Activated gamma-delta T cell treated with anti-CD3 and anti-CD28 coated beads, Interleukin-2, amount 50 U/mL, for 16 hours (primary cell): ENCODE data around the gene COL2A1.

Source experiments
- DNase-seq: peaks from one replicate; pipeline ENCODE4 v3.0.0-alpha.2; 2020; ENCODE audit warnings: low read depth

COL2A1 gene

DNA sequence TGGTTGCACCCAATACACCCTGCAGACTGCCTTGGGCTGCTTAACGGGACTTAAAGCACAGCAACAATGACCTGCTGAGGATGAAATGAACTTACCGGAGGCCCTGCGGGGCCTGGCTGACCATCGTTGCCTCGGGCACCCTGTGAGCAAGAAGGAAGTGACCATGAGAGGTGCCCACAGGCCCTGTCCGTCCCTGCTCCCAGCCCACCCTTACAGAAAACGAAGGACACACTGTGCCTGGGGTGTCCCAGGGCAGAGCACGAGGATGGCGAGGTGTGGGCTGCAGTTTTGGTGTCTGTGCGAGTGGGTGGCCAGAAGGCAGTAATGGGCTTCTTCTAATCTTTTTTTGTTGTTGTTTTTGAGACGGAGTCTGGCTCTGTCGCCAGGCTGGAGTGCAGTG lies 14.6 kb downstream of the COL2A1 start:
- DNase-seq, result no peak

GRCh38 chr12:47989023-47989417 lies 15.3 kb downstream of the COL2A1 start:
- no peak for DNase-seq

GRCh38 chr12:47988073-47989022 lies 15.9 kb downstream of the COL2A1 start:
- DNase-seq, result no peak

- no peak for DNase-seq
Measured at GRCh38 chr12:47987411-47988072, 16.7 kb downstream of the COL2A1 start.

DNA sequence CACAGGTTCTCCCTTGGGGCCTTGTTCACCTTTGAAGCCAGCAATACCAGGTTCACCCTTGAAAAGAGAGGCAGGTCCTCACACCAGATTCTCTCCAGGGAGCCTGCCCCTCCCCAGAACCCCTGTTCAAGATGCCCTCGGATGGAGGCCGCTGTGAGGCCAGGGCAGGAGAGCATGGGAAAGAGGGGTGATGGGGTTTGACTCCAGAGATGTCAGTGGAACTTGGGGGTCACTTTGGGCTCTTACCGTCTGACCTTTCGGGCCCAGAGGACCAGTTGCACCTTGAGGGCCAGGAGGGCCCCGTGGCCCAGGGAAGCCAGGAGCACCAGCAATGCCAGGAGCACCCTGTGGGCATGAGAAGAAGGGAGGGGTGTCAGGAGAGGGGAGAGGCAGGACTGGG lies 17.4 kb downstream of the COL2A1 start:
- no peak for DNase-seq

- no peak for DNase-seq
Measured at GRCh38 chr12:47986291-47986660, 18.0 kb downstream of the COL2A1 start.

DNA sequence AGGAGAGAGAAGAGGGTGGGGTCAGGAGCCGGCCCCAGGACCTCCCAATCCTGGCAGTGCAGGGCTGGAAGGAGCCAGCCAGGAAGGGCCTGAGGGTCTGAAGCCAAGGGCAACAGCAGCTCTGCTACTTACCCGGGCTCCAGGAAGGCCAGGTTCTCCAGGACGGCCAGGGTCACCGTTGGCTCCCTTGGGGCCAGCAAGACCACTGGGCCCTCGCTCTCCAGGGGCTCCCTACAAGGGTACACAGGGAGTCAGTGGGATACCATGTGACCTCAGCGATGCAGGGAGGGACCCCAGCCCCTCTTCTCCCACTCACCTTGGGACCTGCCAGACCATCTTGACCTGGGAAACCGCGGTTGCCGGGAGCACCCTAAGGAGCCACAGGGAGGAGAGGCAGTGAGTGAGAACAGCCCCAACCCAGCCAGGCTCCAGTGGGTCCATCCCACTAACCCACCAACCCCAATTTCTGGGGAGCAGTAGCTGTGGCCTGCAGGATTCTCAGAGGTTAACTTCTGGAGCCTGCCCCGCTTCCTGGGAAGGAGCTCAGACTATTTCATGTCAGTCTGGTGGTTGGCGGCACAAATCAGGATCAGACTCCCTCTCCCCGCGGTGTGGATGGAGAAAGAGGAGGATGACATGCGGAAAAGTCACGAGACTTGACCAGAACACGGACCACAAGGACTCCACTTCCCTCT lies 18.5 kb downstream of the COL2A1 start:
- no peak for DNase-seq

DNA sequence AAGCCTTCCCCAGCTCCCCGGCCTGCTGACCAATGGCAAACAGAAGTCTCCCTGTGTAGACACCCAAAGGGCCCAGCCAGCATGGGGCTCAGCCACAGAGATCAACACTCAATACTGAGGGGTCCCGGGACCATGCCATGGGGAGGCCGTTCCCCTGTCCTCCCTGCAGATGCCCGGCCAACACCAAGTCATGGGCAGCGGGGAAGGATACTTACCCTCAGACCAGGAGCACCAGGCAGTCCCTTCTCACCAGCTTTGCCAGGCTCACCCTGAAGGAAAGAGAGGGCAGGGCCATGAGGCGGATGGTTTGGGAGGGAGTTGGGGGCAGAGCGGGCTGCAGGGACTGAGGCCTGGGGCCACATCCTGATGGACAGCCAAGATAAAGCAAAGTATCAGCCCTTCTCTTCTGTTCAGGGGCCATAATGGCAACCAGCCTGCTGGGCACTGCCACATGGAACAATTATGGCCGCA lies 19.9 kb downstream of the COL2A1 start:
- no peak for DNase-seq

- DNase-seq, result no peak
Measured at GRCh38 chr12:47983541-47984115, 20.6 kb downstream of the COL2A1 start.

- DNase-seq, result no peak
Measured at GRCh38 chr12:47982770-47983169, 21.5 kb downstream of the COL2A1 start.

GRCh38 chr12:47982311-47982710 lies 22.0 kb downstream of the COL2A1 start:
- no peak for DNase-seq

GRCh38 chr12:47981496-47982260 lies 22.6 kb downstream of the COL2A1 start:
- no peak for DNase-seq

DNA sequence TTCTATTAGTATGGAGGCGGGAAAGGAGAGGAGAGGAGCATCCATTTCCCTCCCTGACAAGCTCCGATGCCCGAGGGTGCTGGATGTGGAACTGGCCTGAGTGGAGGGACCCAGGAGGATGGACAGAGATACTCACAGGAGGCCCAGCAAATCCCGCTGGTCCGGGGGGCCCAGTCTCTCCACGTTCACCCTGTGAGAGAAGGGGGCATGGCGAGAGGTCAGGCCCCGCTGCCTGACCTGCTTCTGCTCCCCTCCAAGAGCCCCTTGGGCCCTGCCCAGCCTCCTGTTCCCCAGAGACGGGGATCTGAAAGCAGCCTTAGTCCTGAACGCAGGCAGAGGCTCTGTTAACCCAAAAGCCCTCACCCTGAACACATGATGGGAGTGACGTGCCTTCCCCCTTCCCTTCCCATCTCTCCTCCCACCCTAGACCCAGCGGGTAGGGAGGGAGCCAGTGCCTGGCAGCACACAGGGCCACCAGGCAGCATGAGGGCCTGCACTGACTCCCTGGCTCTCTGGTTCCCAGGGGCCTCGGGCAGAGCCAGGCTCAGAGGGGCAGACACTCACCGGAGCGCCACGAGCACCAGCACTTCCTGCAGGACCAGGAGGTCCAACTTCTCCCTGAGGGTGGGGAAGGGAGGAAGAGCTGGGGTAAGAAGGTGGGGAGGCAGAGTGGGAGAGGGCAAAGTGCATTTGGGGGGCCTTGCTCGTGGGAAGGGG lies 23.3 kb downstream of the COL2A1 start:
- no peak for DNase-seq

- DNase-seq, result no peak
Measured at GRCh38 chr12:47980197-47980596, 24.1 kb downstream of the COL2A1 start.

DNA sequence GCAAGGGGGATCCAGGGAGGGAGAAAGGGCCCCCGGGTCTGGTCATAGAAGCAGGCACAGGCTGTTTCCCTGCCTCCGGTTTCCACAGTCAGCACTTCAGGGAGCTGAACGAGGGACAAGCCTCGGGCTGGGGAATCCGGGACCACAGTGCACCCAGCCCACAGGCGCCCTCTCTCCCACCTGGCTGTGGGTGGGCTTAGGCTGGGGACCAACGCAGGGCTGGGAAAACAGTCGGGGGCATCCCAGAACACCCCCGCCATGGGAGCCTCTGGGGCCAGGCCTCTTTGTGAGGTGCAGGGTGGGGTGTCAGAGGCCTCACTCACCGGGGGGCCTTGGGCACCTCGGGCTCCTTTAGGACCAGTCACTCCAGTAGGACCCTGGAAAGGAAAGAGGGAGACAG lies 24.6 kb downstream of the COL2A1 start:
- DNase-seq, result no peak

DNA sequence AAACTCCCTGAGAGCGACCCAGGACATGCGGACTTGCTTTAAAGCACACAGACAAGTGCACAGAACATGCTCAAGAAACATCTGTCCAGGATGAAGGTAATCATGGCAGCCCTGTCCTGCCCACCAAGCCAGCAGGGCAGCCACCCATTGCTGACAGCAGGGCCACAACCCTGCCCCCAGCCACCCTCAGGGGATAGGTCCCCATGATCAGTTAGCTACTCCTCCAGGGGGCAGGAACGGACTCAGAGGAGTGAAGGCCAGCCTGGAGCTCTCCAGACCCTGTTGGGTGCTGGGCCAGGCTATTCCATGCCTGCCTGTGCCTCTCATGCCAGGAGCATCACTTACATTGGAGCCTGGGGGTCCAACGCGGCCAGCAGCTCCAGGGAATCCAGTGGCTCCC lies 25.1 kb downstream of the COL2A1 start:
- no peak for DNase-seq

DNA sequence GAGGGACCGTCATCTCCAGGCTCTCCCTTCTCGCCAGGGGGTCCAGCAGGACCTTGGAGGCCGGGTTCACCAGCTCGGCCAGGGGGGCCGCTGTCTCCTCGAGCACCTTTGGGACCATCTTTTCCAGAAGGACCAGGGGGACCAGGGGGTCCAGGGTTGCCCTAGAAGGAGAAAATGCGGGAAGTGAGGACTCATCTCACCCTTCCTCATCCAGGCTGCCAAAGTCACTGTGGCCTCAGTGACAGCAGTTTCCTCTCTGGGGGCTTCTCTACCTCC lies 25.7 kb downstream of the COL2A1 start:
- no peak for DNase-seq

- DNase-seq, result no peak
Measured at GRCh38 chr12:47977772-47978597, 26.3 kb downstream of the COL2A1 start.

DNA sequence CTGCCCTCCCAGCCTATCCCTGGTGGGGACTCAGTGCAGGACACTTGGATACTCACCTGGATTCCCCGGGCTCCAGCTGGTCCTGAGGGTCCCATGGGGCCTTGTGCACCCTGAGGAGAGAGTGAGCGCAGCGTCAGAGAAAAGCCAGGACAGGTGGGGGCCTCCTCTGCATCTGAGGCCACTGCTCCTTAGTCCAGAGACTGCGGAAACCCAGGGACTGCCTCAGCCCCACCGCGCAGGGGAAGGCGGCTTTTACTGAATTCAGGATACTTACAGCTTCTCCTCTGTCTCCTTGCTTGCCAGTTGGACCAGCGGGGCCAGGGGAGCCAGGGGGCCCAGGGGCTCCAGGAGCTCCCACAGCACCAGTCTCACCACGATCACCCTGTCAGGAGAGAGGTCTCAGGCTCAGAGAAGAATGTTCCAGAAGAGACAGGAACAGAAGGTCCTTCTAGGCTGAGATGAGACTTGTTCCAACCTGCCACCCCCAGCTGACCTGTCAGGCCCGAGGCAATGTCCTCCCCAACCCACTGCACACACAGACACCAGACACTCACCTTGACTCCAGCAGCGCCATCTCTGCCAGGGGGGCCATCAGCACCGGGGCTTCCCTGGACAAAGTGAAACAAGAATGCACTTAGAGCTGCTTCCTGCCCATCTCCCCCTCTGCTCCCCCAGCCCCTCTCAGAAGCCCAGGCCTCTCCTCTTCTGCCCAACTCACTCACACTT lies 27.1 kb downstream of the COL2A1 start:
- no peak for DNase-seq

GRCh38 chr12:47975816-47976215 lies 28.5 kb downstream of the COL2A1 start:
- no peak for DNase-seq
